WTC11 (cell line): ENCODE data around the gene LYPD6B. TPM values are rescaled to one million over a fixed set of nuclear protein-coding genes. Genes with fewer than 3 reads are reported as not detected.

ENCODE experiments used
- ATAC-seq: fragments of 200-7000 bp; cut with Tn5 transposase; 2 replicates; pipeline ENCODE4 v1.10.0; 2021; ENCODE audit warnings: mild to moderate bottlenecking, moderate library complexity
- CTCF ChIA-PET: fragments of 300-600 bp; sonication (Branson Sonifier 250); formaldehyde crosslinking; loops from one replicate; lab custom pipeline; 2021; ENCODE audit warnings: antibody characterized with exemption; lab: Charles Lee
- POLR2A ChIA-PET: fragments of 350-600 bp; sonication (Branson Sonifier 250); formaldehyde crosslinking; loops from one replicate; lab custom pipeline; 2021; ENCODE audit warnings: antibody characterized with exemption; lab: Charles Lee
- DNase-seq: peaks from one replicate; pipeline ENCODE4 v3.0.0; 2021; ENCODE audit warnings: low spot score
- H3K27ac Mint-ChIP-seq: 2 replicates; pipeline ENCODE4 v1.8.0; 2021; ENCODE audit warnings: mixed read lengths
- H3K27me3 Mint-ChIP-seq: 2 replicates; pipeline ENCODE4 v1.8.0; 2021; ENCODE audit warnings: low read depth, mild to moderate bottlenecking, moderate library complexity, mixed read lengths
- H3K36me3 Mint-ChIP-seq: 2 replicates; pipeline ENCODE4 v1.8.0; 2021; ENCODE audit warnings: mixed read lengths
- H3K4me1 Mint-ChIP-seq: 2 replicates; pipeline ENCODE4 v1.8.0; 2022; ENCODE audit warnings: mixed read lengths
- H3K4me3 Mint-ChIP-seq: 2 replicates; pipeline ENCODE4 v1.8.0; 2021; ENCODE audit warnings: mild to moderate bottlenecking, moderate library complexity, mixed read lengths
- H3K9me3 Mint-ChIP-seq: 2 replicates; pipeline ENCODE4 v1.8.0; 2021; ENCODE audit warnings: mixed read lengths
- AFF4 ChIP-seq: sonication (generic); formaldehyde crosslinking; IDR thresholded peaks from 2 replicates; pipeline ENCODE4 v1.8.1; 2023; ENCODE audit warnings: mild to moderate bottlenecking, missing genetic modification reagents, borderline replicate concordance
- ARID4B ChIP-seq: sonication (generic); formaldehyde crosslinking; IDR thresholded peaks from 2 replicates; pipeline ENCODE4 v1.8.0; 2023; ENCODE audit warnings: missing genetic modification reagents, mild to moderate bottlenecking, borderline replicate concordance
- ATF6 ChIP-seq: sonication (generic); formaldehyde crosslinking; IDR thresholded peaks from 2 replicates; pipeline ENCODE4 v1.8.1; 2023; ENCODE audit warnings: mild to moderate bottlenecking, missing genetic modification reagents
- ELF4 ChIP-seq: sonication (generic); formaldehyde crosslinking; IDR thresholded peaks from 2 replicates; pipeline ENCODE4 v1.8.1; 2022; ENCODE audit warnings: low read depth, mild to moderate bottlenecking, moderate library complexity, missing genetic modification reagents
- FOXP1 ChIP-seq: sonication (generic); formaldehyde crosslinking; IDR thresholded peaks from 2 replicates; pipeline ENCODE4 v1.8.0; 2022; ENCODE audit warnings: missing genetic modification reagents, mild to moderate bottlenecking, moderate library complexity, borderline replicate concordance
- JAZF1 ChIP-seq: fragments of 250-450 bp; sonication (Bioruptor Pico); IDR thresholded peaks from 2 replicates; pipeline ENCODE4 v1.9.0; 2021; ENCODE audit warnings: moderate library complexity, mild to moderate bottlenecking, inconsistent platforms
- JUN ChIP-seq: sonication (generic); formaldehyde crosslinking; IDR thresholded peaks from 2 replicates; pipeline ENCODE4 v1.8.0; 2023; ENCODE audit warnings: mild to moderate bottlenecking, missing genetic modification reagents
- NFATC4 ChIP-seq: fragments of 250-450 bp; sonication (Bioruptor Pico); IDR thresholded peaks from 2 replicates; pipeline ENCODE4 v1.9.0; 2021; ENCODE audit warnings: mild to moderate bottlenecking
- TCF7 ChIP-seq: sonication (generic); formaldehyde crosslinking; IDR thresholded peaks from 2 replicates; pipeline ENCODE4 v1.8.0; 2022; ENCODE audit warnings: mild to moderate bottlenecking, low read depth, missing genetic modification reagents, moderate library complexity
- ZNF121 ChIP-seq: sonication (generic); formaldehyde crosslinking; IDR thresholded peaks from 2 replicates; pipeline ENCODE4 v1.8.0; 2023; ENCODE audit warnings: missing genetic modification reagents
- ZNF138 ChIP-seq: sonication (generic); formaldehyde crosslinking; conservative IDR thresholded peaks from 2 replicates; pipeline ENCODE4 v1.8.1; 2022; ENCODE audit warnings: mild to moderate bottlenecking, moderate library complexity, missing genetic modification reagents
- ZNF219 ChIP-seq: sonication (generic); formaldehyde crosslinking; IDR thresholded peaks from 2 replicates; pipeline ENCODE4 v1.8.0; 2023; ENCODE audit warnings: missing genetic modification reagents, mild to moderate bottlenecking, borderline replicate concordance
- ZNF281 ChIP-seq: sonication (generic); formaldehyde crosslinking; IDR thresholded peaks from 2 replicates; pipeline ENCODE4 v1.8.0; 2023; ENCODE audit warnings: mild to moderate bottlenecking, missing genetic modification reagents
- ZNF512 ChIP-seq: sonication (generic); formaldehyde crosslinking; IDR thresholded peaks from 2 replicates; pipeline ENCODE4 v1.8.1; 2022; ENCODE audit warnings: missing genetic modification reagents, borderline replicate concordance
- ZNF532 ChIP-seq: fragments of 250-450 bp; sonication (Bioruptor Pico); IDR thresholded peaks from 2 replicates; pipeline ENCODE4 v1.9.0; 2021; ENCODE audit warnings: mild to moderate bottlenecking, borderline replicate concordance
- ZNF671 ChIP-seq: fragments of 250-450 bp; sonication (Bioruptor Pico); IDR thresholded peaks from 2 replicates; pipeline ENCODE4 v1.8.0; 2021; ENCODE audit warnings: mild to moderate bottlenecking
- total RNA-seq: library from RNA; stranded (reverse); gene quantifications from 3 replicates; pipeline ENCODE4 v1.2.3, GENCODE V29; 2021

LYPD6B gene
- total RNA-seq, 1 experiment from 2014 or later = 1.6 TPM

GRCh38 chr2:149145314-149146295 lies 107.1 kb downstream of the LYPD6B start:
- H3K27me3 Mint-ChIP-seq = no peaks in the 10 kb centered on the region; the same call in 1 of the 2 replicates
- no peak overlapping the region for H3K4me3 Mint-ChIP-seq
- DNase-seq (no peak), ATAC-seq (no peak)
- no peaks in the 10 kb centered on the region for H3K36me3 Mint-ChIP-seq
- H3K9me3 Mint-ChIP-seq = no peaks in the 10 kb centered on the region
- ChIA-PET POLR2A (no interaction called here), CTCF (no interaction called here)
- no peak overlapping the region for H3K27ac Mint-ChIP-seq
- H3K4me1 Mint-ChIP-seq = peaks cover 14% of the 10 kb centered on the region
- TF ChIP-seq JAZF1 (CRISPR knock-in tag) (no peak), ZNF219 (CRISPR knock-in tag) (no peak), ELF4 (CRISPR knock-in tag) (no peak), ZNF138 (CRISPR knock-in tag) (no peak), ZNF671 (CRISPR knock-in tag) (no peak), FOXP1 (CRISPR knock-in tag) (no peak), ATF6 (CRISPR knock-in tag) (no peak), NFATC4 (CRISPR knock-in tag) (no peak), ARID4B (CRISPR knock-in tag) (no peak), AFF4 (CRISPR knock-in tag) (no peak), JUN (CRISPR knock-in tag) (no peak), ZNF121 (CRISPR knock-in tag) (no peak), TCF7 (CRISPR knock-in tag) (no peak), ZNF532 (no peak), ZNF281 (no peak), ZNF512 (CRISPR knock-in tag) (no peak)
